SK-N-SH treated with all-trans-retinoic acid at 6 μM for 48 hours (cell line): ENCODE data around the gene SLC38A4.

Experiments
- ESRRG ChIP-seq: fragments of 250-450 bp; sonication (Bioruptor Pico); IDR thresholded peaks from 2 replicates; pipeline ENCODE4 v1.6.1; 2021; ENCODE audit warnings: mild to moderate bottlenecking
- GLIS3 ChIP-seq: fragments of 250-450 bp; sonication (Bioruptor Pico); IDR thresholded peaks from 2 replicates; pipeline ENCODE4 v1.5.0; 2020; ENCODE audit warnings: mild to moderate bottlenecking, moderate library complexity
- ZFP3 ChIP-seq: fragments of 250-450 bp; sonication (Bioruptor Pico); IDR thresholded peaks from 2 replicates; pipeline ENCODE4 v1.5.0; 2020; ENCODE audit warnings: mild to moderate bottlenecking, moderate library complexity
- ZNF70 ChIP-seq: fragments of 450-650 bp; formaldehyde crosslinking; IDR thresholded peaks from 2 replicates; pipeline ENCODE4 v1.5.0; 2020; ENCODE audit warnings: mild to moderate bottlenecking, moderate library complexity
- TF ChIP-seq, protein P1 (sequence below): fragments of 250-450 bp; sonication (Bioruptor Pico); IDR thresholded peaks from 2 replicates; pipeline ENCODE4 v1.8.0; 2020; ENCODE audit warnings: mild to moderate bottlenecking, moderate library complexity, borderline replicate concordance
- TF ChIP-seq, protein P2 (sequence below): fragments of 250-450 bp; sonication (Bioruptor Pico); IDR thresholded peaks from 2 replicates; pipeline ENCODE4 v1.8.0; 2021; ENCODE audit warnings: low read depth, mild to moderate bottlenecking, moderate library complexity, borderline replicate concordance
- TF ChIP-seq, protein P3 (sequence below): fragments of 250-450 bp; sonication (Bioruptor Pico); IDR thresholded peaks from 2 replicates; pipeline ENCODE4 v1.5.1; 2020; ENCODE audit warnings: low read depth, mild to moderate bottlenecking, moderate library complexity

DNA sequence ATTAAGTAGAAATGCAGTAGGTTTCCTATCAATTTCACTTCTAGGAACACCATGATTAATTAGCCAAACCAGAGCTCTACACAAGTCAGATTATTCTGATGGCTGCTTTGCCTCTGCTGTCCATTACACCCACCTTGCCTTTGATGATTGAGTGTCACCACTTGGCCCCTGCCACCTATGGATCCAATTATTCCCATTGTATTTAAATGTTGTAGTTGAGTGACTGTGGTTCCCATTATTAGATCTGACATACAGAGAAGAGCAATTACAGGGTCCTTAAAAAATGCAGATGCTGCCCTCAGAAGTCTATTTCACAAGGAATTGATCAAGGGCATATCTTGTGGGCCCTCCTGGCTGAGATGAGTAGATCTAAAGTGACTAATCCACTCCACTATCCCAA is 39.5 kb upstream of the SLC38A4 start:
- no peak for TF ChIP-seq ZNF70 (CRISPR knock-in tag)
- TF ChIP-seq, protein P1, sequence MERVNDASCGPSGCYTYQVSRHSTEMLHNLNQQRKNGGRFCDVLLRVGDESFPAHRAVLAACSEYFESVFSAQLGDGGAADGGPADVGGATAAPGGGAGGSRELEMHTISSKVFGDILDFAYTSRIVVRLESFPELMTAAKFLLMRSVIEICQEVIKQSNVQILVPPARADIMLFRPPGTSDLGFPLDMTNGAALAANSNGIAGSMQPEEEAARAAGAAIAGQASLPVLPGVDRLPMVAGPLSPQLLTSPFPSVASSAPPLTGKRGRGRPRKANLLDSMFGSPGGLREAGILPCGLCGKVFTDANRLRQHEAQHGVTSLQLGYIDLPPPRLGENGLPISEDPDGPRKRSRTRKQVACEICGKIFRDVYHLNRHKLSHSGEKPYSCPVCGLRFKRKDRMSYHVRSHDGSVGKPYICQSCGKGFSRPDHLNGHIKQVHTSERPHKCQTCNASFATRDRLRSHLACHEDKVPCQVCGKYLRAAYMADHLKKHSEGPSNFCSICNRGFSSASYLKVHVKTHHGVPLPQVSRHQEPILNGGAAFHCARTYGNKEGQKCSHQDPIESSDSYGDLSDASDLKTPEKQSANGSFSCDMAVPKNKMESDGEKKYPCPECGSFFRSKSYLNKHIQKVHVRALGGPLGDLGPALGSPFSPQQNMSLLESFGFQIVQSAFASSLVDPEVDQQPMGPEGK (CRISPR knock-in tag) = no peak
- TF ChIP-seq, protein P2, sequence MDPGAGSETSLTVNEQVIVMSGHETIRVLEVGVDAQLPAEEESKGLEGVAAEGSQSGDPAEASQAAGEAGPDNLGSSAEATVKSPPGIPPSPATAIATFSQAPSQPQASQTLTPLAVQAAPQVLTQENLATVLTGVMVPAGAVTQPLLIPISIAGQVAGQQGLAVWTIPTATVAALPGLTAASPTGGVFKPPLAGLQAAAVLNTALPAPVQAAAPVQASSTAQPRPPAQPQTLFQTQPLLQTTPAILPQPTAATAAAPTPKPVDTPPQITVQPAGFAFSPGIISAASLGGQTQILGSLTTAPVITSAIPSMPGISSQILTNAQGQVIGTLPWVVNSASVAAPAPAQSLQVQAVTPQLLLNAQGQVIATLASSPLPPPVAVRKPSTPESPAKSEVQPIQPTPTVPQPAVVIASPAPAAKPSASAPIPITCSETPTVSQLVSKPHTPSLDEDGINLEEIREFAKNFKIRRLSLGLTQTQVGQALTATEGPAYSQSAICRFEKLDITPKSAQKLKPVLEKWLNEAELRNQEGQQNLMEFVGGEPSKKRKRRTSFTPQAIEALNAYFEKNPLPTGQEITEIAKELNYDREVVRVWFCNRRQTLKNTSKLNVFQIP (CRISPR knock-in tag) = no peak
- TF ChIP-seq, protein P3, sequence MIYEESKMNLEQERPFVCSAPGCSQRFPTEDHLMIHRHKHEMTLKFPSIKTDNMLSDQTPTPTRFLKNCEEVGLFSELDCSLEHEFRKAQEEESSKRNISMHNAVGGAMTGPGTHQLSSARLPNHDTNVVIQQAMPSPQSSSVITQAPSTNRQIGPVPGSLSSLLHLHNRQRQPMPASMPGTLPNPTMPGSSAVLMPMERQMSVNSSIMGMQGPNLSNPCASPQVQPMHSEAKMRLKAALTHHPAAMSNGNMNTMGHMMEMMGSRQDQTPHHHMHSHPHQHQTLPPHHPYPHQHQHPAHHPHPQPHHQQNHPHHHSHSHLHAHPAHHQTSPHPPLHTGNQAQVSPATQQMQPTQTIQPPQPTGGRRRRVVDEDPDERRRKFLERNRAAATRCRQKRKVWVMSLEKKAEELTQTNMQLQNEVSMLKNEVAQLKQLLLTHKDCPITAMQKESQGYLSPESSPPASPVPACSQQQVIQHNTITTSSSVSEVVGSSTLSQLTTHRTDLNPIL (CRISPR knock-in tag) = no peak
- no peak for TF ChIP-seq ESRRG (CRISPR knock-in tag)
- no peak for TF ChIP-seq GLIS3 (CRISPR knock-in tag)
- TF ChIP-seq ZFP3 (CRISPR knock-in tag) = no peak
